Measurements from ENCODE around the gene OSBPL1A. TPM values are rescaled to one million over a fixed set of nuclear protein-coding genes. Genes with fewer than 3 reads are reported as not detected.

OSBPL1A gene
- total and polyA plus RNA-seq, 2 experiments from 2014 or later = 23.1 to 33.3 TPM

GRCh38 chr18:24254071-24254470, 143.6 kb downstream of the OSBPL1A start:
- no peaks in the 10 kb centered on the region for H3K36me3 ChIP-seq
- H3K27ac ChIP-seq = no peak overlapping the region
- no peak for TF ChIP-seq CTCF (IDR thresholded peaks at IDR 0.05; ENCODE audit: low read depth, low read length)
- H3K27me3 ChIP-seq = no peaks in the 10 kb centered on the region
- no peak overlapping the region for H3K4me3 ChIP-seq
- H3K4me1 ChIP-seq (ENCODE audit: low read depth) = no peaks in the 10 kb centered on the region
- no peak for DNase-seq (ENCODE audit: low read depth in 1 of 2, low spot score in 1 of 2)
- no peaks in the 10 kb centered on the region for H3K9me3 ChIP-seq (ENCODE audit: low read depth)

GRCh38 chr18:24249716-24250115, 147.9 kb downstream of the OSBPL1A start:
- no peaks in the 10 kb centered on the region for H3K36me3 ChIP-seq
- no peaks in the 10 kb centered on the region for H3K27me3 ChIP-seq
- no peak overlapping the region for H3K27ac ChIP-seq
- DNase-seq (ENCODE audit: low read depth in 1 of 2, low spot score in 1 of 2) = no peak
- H3K9me3 ChIP-seq (ENCODE audit: low read depth) = no peaks in the 10 kb centered on the region
- no peak for TF ChIP-seq CTCF (IDR thresholded peaks at IDR 0.05; ENCODE audit: low read depth, low read length)
- H3K4me3 ChIP-seq = no peak overlapping the region
- peaks cover 20% of the 10 kb centered on the region for H3K4me1 ChIP-seq (ENCODE audit: low read depth)

GRCh38 chr18:24248359-24248758, 149.3 kb downstream of the OSBPL1A start:
- H3K4me1 ChIP-seq (ENCODE audit: low read depth) = peaks cover 34% of the 10 kb centered on the region
- no peak overlapping the region for H3K4me3 ChIP-seq
- H3K27me3 ChIP-seq = no peaks in the 10 kb centered on the region
- H3K27ac ChIP-seq = no peak overlapping the region
- no peaks in the 10 kb centered on the region for H3K9me3 ChIP-seq (ENCODE audit: low read depth)
- no peak for TF ChIP-seq CTCF (IDR thresholded peaks at IDR 0.05; ENCODE audit: low read depth, low read length)
- no peaks in the 10 kb centered on the region for H3K36me3 ChIP-seq
- DNase-seq (ENCODE audit: low read depth in 1 of 2, low spot score in 1 of 2) = peak in 1 of 2 donors; percentile 43

- Histone ChIP-seq H3K27ac (no peak overlapping the region), H3K4me1 (ENCODE audit: low read depth) (peaks cover 39% of the 10 kb centered on the region), H3K9me3 (ENCODE audit: low read depth) (no peaks in the 10 kb centered on the region), H3K36me3 (no peaks in the 10 kb centered on the region), H3K4me3 (no peak overlapping the region), H3K27me3 (no peaks in the 10 kb centered on the region)
- TF ChIP-seq CTCF (IDR thresholded peaks at IDR 0.05; ENCODE audit: low read depth, low read length) = no peak
- no peak for DNase-seq (ENCODE audit: low read depth in 1 of 2, low spot score in 1 of 2)
Measured at GRCh38 chr18:24246143-24246542, 151.5 kb downstream of the OSBPL1A start.

- no peak overlapping the region for H3K4me3 ChIP-seq
- H3K9me3 ChIP-seq (ENCODE audit: low read depth) = no peaks in the 10 kb centered on the region
- DNase-seq (ENCODE audit: low read depth in 1 of 2, low spot score in 1 of 2) = no peak
- H3K4me1 ChIP-seq (ENCODE audit: low read depth) = peaks cover 39% of the 10 kb centered on the region
- H3K27ac ChIP-seq = no peak overlapping the region
- H3K36me3 ChIP-seq = no peaks in the 10 kb centered on the region
- no peak for TF ChIP-seq CTCF (IDR thresholded peaks at IDR 0.05; ENCODE audit: low read depth, low read length)
- H3K27me3 ChIP-seq = no peaks in the 10 kb centered on the region
Measured at GRCh38 chr18:24244698-24245097, 152.9 kb downstream of the OSBPL1A start.

- Histone ChIP-seq H3K9me3 (ENCODE audit: low read depth) (no peaks in the 10 kb centered on the region), H3K27ac (no peak overlapping the region), H3K36me3 (no peaks in the 10 kb centered on the region), H3K4me1 (ENCODE audit: low read depth) (peaks cover 37% of the 10 kb centered on the region), H3K4me3 (no peak overlapping the region), H3K27me3 (no peaks in the 10 kb centered on the region)
- DNase-seq (ENCODE audit: low read depth in 1 of 2, low spot score in 1 of 2) = no peak
- TF ChIP-seq CTCF (IDR thresholded peaks at IDR 0.05; ENCODE audit: low read depth, low read length) = no peak
Measured at GRCh38 chr18:24243677-24244076, 153.9 kb downstream of the OSBPL1A start.
